Superior temporal gyrus (tissue), 1 donor: ENCODE measurements around the gene ANAPC1.
"Not testable (repeated sequence)": the region's sequence is repeated elsewhere in the genome, so short reads cannot be mapped to it uniquely, and the experiment has no call there.

Experiments used
- DNase-seq: peaks from one replicate; pipeline ENCODE4 v3.0.0-alpha.2; 2016; ENCODE audit errors: extremely low spot score

ANAPC1 gene

DNA sequence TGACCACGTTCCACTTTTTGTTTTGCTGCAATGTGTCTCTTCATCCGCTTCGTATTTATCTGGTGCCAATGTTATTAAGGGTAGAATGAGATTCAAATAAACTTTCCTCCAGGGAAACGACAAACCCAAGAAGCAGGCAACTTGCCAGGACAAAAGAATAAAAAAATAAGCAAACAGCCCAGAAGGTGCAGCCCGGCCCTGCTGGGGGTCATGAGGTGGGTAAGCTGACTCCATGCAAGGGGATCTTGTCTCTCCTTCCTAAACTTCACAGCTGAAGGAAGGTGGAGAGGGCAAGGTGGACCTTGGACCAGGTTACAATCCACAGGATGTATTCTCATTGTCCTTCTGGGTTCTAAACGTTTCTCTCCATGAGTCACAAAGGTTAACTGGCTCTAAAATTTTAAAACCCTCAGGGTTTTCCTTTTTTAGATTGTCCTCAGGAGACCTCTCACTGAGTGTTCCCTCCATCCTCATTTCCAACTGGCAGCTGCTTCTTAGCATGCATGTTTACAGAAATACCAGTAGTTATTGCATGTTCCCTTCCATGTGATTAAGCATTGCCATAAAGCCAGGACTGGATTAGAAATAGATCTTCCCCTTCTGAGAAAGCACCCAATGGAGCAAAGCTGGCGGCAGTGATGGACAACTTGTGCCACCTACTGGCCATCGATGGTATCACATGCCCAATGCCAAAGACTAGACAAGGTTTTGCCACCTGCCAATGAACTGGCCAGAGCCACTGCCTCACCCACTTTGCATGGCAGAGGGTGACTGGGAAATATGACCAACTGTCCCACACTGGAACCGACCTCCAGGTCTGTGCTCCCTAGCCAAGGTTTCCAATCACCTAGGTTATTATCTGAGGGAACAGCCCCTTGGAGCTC is 147.9 kb downstream of the ANAPC1 start:
- peak; percentile 12 for DNase-seq

DNA sequence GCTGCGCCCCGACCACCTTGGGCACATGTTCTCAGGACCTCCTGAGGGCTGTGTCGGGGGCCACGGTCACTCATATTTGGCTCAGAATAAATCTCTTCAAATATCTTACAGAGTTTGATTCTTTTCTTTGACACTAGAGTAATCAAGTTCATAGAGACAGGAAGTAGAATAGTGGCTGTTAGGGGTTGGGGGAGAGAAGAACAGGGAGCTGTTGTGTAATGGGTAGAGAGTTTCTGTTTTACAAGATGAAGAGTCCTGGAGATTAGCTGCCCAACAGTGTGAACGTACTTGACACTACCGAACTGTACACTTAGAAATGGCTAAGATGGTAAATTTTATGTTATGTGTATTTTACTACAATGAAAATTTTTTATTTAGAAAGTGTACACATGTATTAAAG is 148.6 kb downstream of the ANAPC1 start:
- not testable (repeated sequence) for DNase-seq

DNA sequence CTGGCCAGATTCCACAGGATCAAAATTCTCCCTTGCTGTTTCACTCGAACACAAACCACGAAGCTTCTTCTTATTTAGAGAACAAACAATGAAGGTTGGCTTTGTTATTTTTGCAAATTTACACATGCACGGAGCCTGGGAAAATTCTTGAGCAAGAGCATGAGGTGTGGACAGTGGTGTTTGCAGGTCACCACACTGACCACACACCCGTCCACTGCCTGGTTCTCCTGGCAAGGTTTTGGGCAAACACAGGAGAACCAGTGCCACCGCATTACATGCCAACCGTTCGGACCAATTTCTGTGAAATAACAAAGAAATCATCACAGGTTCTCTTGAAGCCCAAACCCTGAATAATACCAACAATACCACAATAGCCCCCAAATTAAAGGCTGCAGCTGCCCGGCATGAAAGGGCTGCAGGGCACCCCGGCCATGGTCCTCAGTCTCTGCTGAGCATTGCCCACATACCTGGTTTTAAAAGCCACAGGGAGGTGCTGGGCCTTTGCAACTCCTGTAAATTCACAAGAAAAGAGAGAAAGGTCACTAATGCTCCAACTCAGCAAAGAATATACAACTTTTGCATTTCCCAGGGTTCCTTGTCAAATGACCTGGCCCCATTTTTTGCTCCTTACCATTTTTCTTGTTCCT is 154.1 kb downstream of the ANAPC1 start:
- not testable (repeated sequence) for DNase-seq

DNA sequence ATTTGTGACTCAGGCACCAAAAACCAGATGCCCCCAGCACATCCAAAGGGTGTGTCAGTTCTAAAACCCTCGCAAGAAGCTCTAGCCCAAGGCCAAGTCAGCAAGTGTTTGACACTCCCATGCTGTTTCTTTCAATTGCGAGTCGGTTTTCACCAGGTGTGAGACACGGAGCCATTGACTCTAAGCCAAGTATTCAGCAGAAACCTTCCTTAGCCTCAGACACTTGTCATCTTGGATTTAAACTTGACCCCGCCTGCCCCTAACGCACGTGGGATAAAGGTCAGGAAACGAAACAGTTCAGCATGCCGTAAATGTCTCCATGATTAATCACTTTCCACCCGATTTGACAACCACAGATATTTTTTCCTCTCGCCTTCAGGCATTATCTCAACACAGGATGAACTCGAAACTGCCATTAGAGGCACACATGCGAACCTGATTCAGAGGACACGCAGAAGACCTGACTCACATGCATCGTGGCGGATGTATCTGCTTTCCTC is 156.3 kb downstream of the ANAPC1 start:
- DNase-seq = not testable (repeated sequence)

DNA sequence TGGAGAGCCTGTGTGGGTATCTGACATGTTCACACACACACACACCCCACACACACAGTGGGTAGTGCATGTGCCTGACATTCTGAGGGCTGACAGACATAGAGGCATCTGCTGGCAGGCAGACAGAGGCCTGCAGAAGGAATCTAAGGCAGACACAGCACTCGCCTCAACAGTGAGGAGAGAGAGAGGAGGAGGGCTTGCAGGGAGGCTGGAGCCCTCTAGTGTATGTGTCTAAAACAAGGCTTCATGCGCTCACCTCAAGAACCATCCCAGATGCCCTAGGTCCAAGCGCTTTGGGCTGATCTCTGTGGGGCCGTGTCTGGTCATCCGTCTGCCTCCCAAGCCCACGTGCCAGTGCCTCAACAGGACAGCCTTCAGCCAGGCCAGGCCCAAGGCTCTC is 158.3 kb downstream of the ANAPC1 start:
- DNase-seq = not testable (repeated sequence)

DNA sequence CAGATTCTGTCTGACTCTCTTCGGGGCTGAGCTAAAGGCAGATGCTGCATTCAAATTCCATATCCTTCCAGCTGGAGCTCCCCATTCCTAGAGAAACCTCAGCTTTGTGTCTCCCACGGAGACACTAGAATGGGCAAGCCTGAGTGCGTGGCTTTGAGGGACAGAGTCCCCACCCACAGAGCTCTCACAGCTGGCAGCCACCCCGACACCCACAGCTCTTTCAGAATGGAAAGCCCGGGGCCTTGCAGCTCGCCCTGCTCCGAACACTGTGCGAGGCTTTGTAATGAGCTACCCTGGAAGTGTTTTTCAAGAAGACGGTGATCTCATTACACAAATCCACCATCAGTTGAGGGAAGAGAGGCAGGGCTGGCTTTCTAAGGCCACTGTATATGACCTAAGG is 164.4 kb downstream of the ANAPC1 start:
- not testable (repeated sequence) for DNase-seq
